HepG2 (cell line): Measurements from ENCODE around the gene NDUFB10. TPM values are rescaled to one million over a fixed set of nuclear protein-coding genes. Genes with fewer than 3 reads are reported as not detected.

Experiments
- ARNT2 ChIP-seq: sonication (generic); formaldehyde crosslinking; IDR thresholded peaks from 2 replicates; pipeline ENCODE4 v1.8.0; 2022; ENCODE audit warnings: mild to moderate bottlenecking, low read depth, missing genetic modification reagents, moderate library complexity
- ATAD3A ChIP-seq: sonication (generic); formaldehyde crosslinking; IDR thresholded peaks from 2 replicates; pipeline ENCODE4 v1.4.0; 2020; ENCODE audit warnings: missing genetic modification reagents
- ATF7-NPFF ChIP-seq: sonication (generic); formaldehyde crosslinking; IDR thresholded peaks from 2 replicates; pipeline ENCODE4 v1.8.1; 2023; ENCODE audit warnings: mild to moderate bottlenecking, low read depth, missing genetic modification reagents, moderate library complexity
- CBX1 ChIP-seq: IDR thresholded peaks from one replicate; pipeline ENCODE4 v1.6.1; 2016; ENCODE audit warnings: antibody characterized with exemption, low read depth
- CENPX ChIP-seq: sonication (generic); formaldehyde crosslinking; IDR thresholded peaks from 2 replicates; pipeline ENCODE4 v1.9.0; 2021; ENCODE audit warnings: mild to moderate bottlenecking, missing genetic modification reagents, moderate library complexity
- CREM ChIP-seq, 2 experiments: sonication (generic) in 1 of 2; formaldehyde crosslinking in 1 of 2; IDR thresholded peaks; 2 replicates each; pipeline versions ENCODE4 v1.4.0 to v1.6.1; 2016 to 2020; ENCODE audit warnings: antibody characterized with exemption in 1 of 2, mild to moderate bottlenecking in 1 of 2, missing genetic modification reagents in 1 of 2
- FUBP1 ChIP-seq: sonication (generic); formaldehyde crosslinking; IDR thresholded peaks from 2 replicates; pipeline ENCODE4 v1.5.1; 2020; ENCODE audit warnings: missing genetic modification reagents, mild to moderate bottlenecking, borderline replicate concordance
- GATAD2A ChIP-seq: IDR thresholded peaks from 2 replicates; pipeline ENCODE4 v1.6.1; 2016
- IKZF5 ChIP-seq: IDR thresholded peaks from 2 replicates; pipeline ENCODE4 v1.6.1; 2018; ENCODE audit warnings: missing genetic modification reagents, mild to moderate bottlenecking, missing compliant biosample characterization
- PCBP2 ChIP-seq: fragments of 200-400 bp; formaldehyde crosslinking; optimal IDR thresholded peaks from 2 replicates; pipeline ENCODE3; 2018; ENCODE audit warnings: low read length, low read depth; ENCODE audit not compliant: poor library complexity, severe bottlenecking
- SMAD9 ChIP-seq: sonication (generic); formaldehyde crosslinking; IDR thresholded peaks from 2 replicates; pipeline ENCODE4 v1.5.1; 2020; ENCODE audit warnings: mild to moderate bottlenecking, missing genetic modification reagents
- SNAPC5 ChIP-seq: sonication (generic); formaldehyde crosslinking; IDR thresholded peaks from 2 replicates; pipeline ENCODE4 v1.8.1; 2023; ENCODE audit warnings: mild to moderate bottlenecking, missing genetic modification reagents, borderline replicate concordance
- SRSF9 ChIP-seq: fragments of 200-400 bp; formaldehyde crosslinking; IDR thresholded peaks from 2 replicates; pipeline ENCODE4 v1.6.1; 2018; ENCODE audit warnings: borderline replicate concordance, mild to moderate bottlenecking, low read depth, low read length; ENCODE audit not compliant: insufficient read depth, poor library complexity, severe bottlenecking
- ZC3H13 ChIP-seq: sonication (generic); formaldehyde crosslinking; IDR thresholded peaks from 2 replicates; pipeline ENCODE4 v1.8.1; 2023; ENCODE audit warnings: mild to moderate bottlenecking, missing genetic modification reagents, moderate library complexity
- ZFP36L2 ChIP-seq: sonication (generic); formaldehyde crosslinking; IDR thresholded peaks from 2 replicates; pipeline ENCODE4 v1.4.0; 2020; ENCODE audit warnings: missing genetic modification reagents
- ZNF18 ChIP-seq: sonication (generic); formaldehyde crosslinking; IDR thresholded peaks from 2 replicates; pipeline ENCODE4 v1.8.0; 2022; ENCODE audit warnings: mild to moderate bottlenecking, missing genetic modification reagents; ENCODE audit not compliant: insufficient replicate concordance
- ZNF180 ChIP-seq: sonication (generic); formaldehyde crosslinking; IDR thresholded peaks from 2 replicates; pipeline ENCODE4 v1.4.0; 2020; ENCODE audit warnings: low read depth, missing genetic modification reagents, borderline replicate concordance
- ZNF264 ChIP-seq: sonication (generic); formaldehyde crosslinking; IDR thresholded peaks from 2 replicates; pipeline ENCODE4 v1.4.0; 2020; ENCODE audit warnings: missing genetic modification reagents
- ZNF576 ChIP-seq: sonication (generic); formaldehyde crosslinking; IDR thresholded peaks from 2 replicates; pipeline ENCODE4 v1.4.0; 2020; ENCODE audit warnings: mild to moderate bottlenecking, missing genetic modification reagents
- ZNF652 ChIP-seq: IDR thresholded peaks from 2 replicates; pipeline ENCODE4 v1.6.1; 2016; ENCODE audit warnings: low read depth, borderline replicate concordance
- ZNF777 ChIP-seq: sonication (generic); formaldehyde crosslinking; IDR thresholded peaks from 2 replicates; pipeline ENCODE4 v1.4.0; 2020; ENCODE audit warnings: missing genetic modification reagents
- polyA plus RNA-seq, 8 experiments: library from polyadenylated mRNA; depleted of rRNA in 3 of 8; stranded (reverse) in 7 of 8; unstranded in 1 of 8; fragments of >200 nt; fragmentation: Illumina TruSeq in 4 of 8; extraction: Trizol in 4 of 8; gene quantifications; 2 replicates each; pipeline versions ENCODE4 v1.2.1 to v1.2.3, GENCODE V29; 2011 to 2016; ENCODE audit warnings: low read depth in 4 of 8, missing spikeins in 1 of 8, mixed read lengths in 1 of 8; ENCODE audit not compliant: insufficient read depth in 1 of 8
- total RNA-seq, 5 experiments: library from RNA; depleted of rRNA; stranded (reverse); fragments of >200 nt; fragmentation: Illumina TruSeq; extraction: Trizol; gene quantifications; 2 replicates each; pipeline ENCODE4 v1.2.3, GENCODE V29; 2016; ENCODE audit warnings: low read depth in 1 of 5

NDUFB10 gene
- total and polyA plus RNA-seq, 2 of the 13 experiments (the other 11 are each of a cell fraction or from before 2014, with no cell fraction given): 68.6 to 157 TPM

GRCh38 chr16:2009791-2010510, 50.6 kb downstream of the NDUFB10 start, which contains the start of gene ZNF598 (continued):
- TF ChIP-seq FUBP1 (CRISPR knock-in tag): no peak
- TF ChIP-seq ZFP36L2 (CRISPR knock-in tag): no peak
- no peak for TF ChIP-seq CBX1
- no peak for TF ChIP-seq ZNF264 (CRISPR knock-in tag)
- no peak for TF ChIP-seq ZNF576 (CRISPR knock-in tag)
- TF ChIP-seq ZNF18 (CRISPR knock-in tag): no peak
- no peak for TF ChIP-seq ZNF652 (CRISPR knock-in tag)
- TF ChIP-seq PCBP2: no peak
- peak; percentile 49; the same call in 1 of the 2 replicates for TF ChIP-seq ARNT2 (CRISPR knock-in tag)
- TF ChIP-seq GATAD2A (CRISPR knock-in tag): peak; percentile 46; the same call in 1 of the 2 replicates
- peak; percentile 77 for TF ChIP-seq ZC3H13
- TF ChIP-seq ATF7-NPFF (CRISPR knock-in tag): no peak; the same call in 1 of the 2 replicates
- TF ChIP-seq CREM (IDR thresholded peaks at IDR 0.05): peak; percentile 32
- TF ChIP-seq CREM (CRISPR knock-in tag; IDR thresholded peaks at IDR 0.05): no peak
- TF ChIP-seq CENPX (CRISPR knock-in tag): no peak
- TF ChIP-seq ZNF777: no peak
- no peak for TF ChIP-seq SMAD9 (CRISPR knock-in tag)
- no peak for TF ChIP-seq ATAD3A (CRISPR knock-in tag)
- TF ChIP-seq IKZF5 (CRISPR knock-in tag): peak; percentile 96
- no peak for TF ChIP-seq SRSF9
- no peak for TF ChIP-seq ZNF180 (CRISPR knock-in tag)
- no peak for TF ChIP-seq SNAPC5 (CRISPR knock-in tag)
